Memory B cell (primary cell): ENCODE measurements around the gene SDC3.
"Not testable (repeated sequence)": the region's sequence is repeated elsewhere in the genome, so short reads cannot be mapped to it uniquely, and the experiment has no call there.

ENCODE experiments used
- ATAC-seq: fragments of 150-1000 bp; cut with Tn5 transposase; 2 replicates; pipeline ENCODE4 v1.10.0; 2021; ENCODE audit warnings: low read depth, mild to moderate bottlenecking, moderate library complexity
- DNase-seq, 2 donors: peaks; one replicate each; pipeline ENCODE4 v3.0.0; 2022; ENCODE audit warnings: low spot score in 2 of 2
- H3K27ac Mint-ChIP-seq: one replicate; pipeline ENCODE4 v1.8.0; 2022; ENCODE audit warnings: mild to moderate bottlenecking, moderate library complexity, mixed read lengths
- H3K27me3 Mint-ChIP-seq: one replicate; pipeline ENCODE4 v1.8.0; 2022; ENCODE audit warnings: mixed read lengths
- H3K36me3 Mint-ChIP-seq: one replicate; pipeline ENCODE4 v1.8.0; 2022; ENCODE audit warnings: mild to moderate bottlenecking, mixed read lengths
- H3K4me1 Mint-ChIP-seq: one replicate; pipeline ENCODE4 v1.8.0; 2022; ENCODE audit warnings: mixed read lengths
- H3K4me3 Mint-ChIP-seq: one replicate; pipeline ENCODE4 v1.8.0; 2022; ENCODE audit warnings: mild to moderate bottlenecking, moderate library complexity, mixed read lengths
- H3K9me3 Mint-ChIP-seq: one replicate; pipeline ENCODE4 v1.8.0; 2022; ENCODE audit warnings: mixed read lengths

The SDC3 gene

DNA sequence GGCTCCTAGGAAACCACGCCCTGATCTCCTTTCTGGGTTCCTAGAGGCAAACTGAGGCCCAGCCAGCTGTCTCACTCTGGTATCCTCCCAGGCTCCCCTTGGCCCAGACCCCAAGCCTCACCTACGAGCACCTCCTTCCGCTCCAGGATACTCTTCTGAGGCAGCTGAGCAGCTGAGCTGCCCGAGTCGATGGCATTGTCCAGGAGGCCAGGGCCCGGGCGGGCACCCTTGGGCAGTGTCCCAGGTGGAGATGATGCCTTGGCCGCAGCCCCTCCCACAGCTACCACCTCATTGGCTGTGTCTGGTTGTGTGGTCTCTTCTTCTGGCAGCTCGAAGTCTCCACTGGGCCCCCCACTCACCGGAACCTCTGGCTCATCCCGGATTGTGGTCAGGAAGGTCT is 34.4 kb downstream of the SDC3 start:
- Mint-ChIP-seq H3K36me3 (no peaks in the 10 kb centered on the region), H3K4me3 (no peak overlapping the region), H3K9me3 (no peaks in the 10 kb centered on the region), H3K27ac (no peak overlapping the region), H3K4me1 (peaks cover 4% of the 10 kb centered on the region), H3K27me3 (peaks cover 31% of the 10 kb centered on the region)
- DNase-seq (no peak), ATAC-seq (no peak)

DNA sequence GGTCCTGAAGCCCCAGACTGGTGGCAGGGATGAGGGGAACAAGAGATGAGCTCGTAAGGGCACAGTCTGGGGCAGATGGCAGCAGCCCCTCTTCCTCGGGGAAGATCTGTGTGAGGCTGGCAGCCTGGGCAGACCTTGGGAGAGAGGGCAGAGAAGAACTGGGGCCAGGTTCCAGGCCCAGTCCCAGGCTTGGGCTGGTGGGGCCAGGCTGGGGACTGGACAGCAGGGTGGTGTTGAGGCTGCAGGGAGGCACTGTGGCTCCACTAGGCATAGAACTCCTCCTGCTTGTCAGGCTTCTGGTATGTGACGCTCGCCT is 35.7 kb downstream of the SDC3 start:
- ATAC-seq (no peak), DNase-seq (no peak)

DNA sequence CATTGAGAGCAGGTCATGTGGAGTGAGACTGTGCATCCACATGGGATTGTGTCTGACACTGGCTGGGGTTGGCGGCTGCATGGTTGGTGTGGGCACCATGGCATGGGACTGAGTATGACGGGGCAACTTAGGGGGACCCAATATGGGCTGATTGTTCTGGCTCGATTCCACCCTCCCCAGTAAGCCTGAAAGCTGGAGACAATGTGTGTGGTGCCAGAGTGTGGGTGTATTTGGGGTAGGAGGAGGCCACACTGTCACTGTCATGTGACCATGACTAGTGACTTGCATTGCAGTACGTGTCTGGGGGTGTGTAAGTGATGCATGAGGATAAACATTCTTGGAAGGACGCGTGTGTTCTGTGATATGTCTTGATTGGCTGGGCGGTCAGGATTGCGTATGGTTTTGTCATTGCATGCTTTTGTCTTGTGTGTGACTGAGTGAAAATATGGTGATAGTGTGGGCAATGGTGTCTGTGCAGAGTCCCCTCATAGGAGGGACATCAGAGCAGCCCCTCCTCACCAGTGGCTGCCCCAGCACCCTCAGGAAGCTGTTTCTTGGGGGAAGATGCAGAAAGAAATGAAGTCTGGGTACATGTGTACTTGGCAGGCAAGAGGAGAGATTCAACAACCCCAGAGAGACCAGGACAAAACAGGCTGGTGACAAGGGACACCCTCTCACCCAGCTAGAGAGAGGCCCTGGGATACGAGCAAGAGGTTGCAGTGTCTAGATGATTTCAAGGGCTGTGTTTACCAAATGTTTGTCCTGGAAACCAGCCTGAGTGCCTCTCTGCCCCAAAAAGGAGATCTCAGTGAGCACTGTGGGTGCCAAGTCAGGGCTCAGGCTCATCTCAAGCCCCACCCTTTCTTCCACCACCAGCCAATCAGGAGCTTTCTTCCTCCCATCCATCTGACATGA is 36.3 kb downstream of the SDC3 start:
- DNase-seq: no peak
- H3K9me3 Mint-ChIP-seq: no peaks in the 10 kb centered on the region
- no peak overlapping the region for H3K4me3 Mint-ChIP-seq
- ATAC-seq: no peak
- H3K4me1 Mint-ChIP-seq: peaks cover 5% of the 10 kb centered on the region
- H3K27ac Mint-ChIP-seq: no peak overlapping the region
- peaks cover 26% of the 10 kb centered on the region for H3K27me3 Mint-ChIP-seq
- H3K36me3 Mint-ChIP-seq: no peaks in the 10 kb centered on the region

More for the DNA sequence above, 35.7 kb downstream of the SDC3 start:
- no peak overlapping the region for H3K4me3 Mint-ChIP-seq
- H3K27ac Mint-ChIP-seq: no peak overlapping the region
- H3K9me3 Mint-ChIP-seq: no peaks in the 10 kb centered on the region
- peaks cover 5% of the 10 kb centered on the region for H3K4me1 Mint-ChIP-seq
- H3K36me3 Mint-ChIP-seq: no peaks in the 10 kb centered on the region
- peaks cover 32% of the 10 kb centered on the region for H3K27me3 Mint-ChIP-seq

DNA sequence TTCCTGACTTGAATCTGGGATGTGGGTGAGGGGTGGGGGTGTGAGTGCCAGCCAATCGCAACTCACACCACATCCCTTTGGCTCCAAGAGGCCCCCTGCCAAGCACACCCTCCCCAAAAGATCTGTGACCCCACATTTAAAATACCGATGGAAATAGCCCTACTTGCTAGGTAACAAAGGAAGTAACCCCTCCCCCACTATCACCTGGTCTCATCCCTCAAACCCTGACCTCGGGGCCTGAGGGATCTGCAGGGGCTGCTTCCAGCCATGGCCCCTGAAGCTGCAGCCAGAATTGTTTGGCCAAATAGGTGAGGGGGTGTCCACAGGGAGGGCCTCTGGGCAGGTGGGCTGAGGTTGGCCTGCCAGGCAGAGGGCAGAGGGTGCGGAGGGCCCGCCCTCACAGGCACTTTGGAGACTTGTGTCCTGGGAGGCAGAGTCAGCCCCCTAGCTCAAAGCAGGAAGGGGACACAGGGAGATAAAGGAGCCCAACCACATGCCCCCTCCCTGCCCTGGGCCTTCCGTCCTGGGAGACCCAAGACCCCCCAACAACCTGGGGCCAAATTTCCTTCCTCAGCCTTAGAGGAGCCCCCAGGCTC is 37.2 kb downstream of the SDC3 start:
- H3K9me3 Mint-ChIP-seq: no peaks in the 10 kb centered on the region
- peaks cover 31% of the 10 kb centered on the region for H3K27me3 Mint-ChIP-seq
- DNase-seq: no peak
- ATAC-seq: no peak
- peaks cover 5% of the 10 kb centered on the region for H3K4me1 Mint-ChIP-seq
- H3K27ac Mint-ChIP-seq: no peak overlapping the region
- H3K4me3 Mint-ChIP-seq: no peak overlapping the region
- H3K36me3 Mint-ChIP-seq: no peaks in the 10 kb centered on the region

DNA sequence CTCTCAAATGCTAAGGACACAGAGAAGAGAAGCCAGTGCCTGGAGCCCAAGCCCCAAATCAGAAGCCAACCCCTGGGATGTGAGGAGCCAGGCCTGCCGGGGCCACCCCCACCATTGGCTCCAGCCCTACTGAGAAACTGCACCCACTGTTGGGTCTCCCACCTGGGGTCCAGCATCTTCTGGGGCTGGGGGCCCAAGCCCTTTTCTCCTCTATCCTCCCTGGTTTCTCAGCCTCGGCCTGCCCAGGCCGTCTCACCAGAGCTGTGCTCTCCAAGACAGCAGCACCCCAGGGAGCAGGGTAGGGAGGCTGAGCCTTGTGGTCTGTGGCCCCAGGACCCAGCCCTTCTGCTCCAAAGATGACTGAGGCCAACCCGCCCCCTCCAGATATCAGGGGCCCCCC is 37.9 kb downstream of the SDC3 start:
- Mint-ChIP-seq H3K9me3 (no peaks in the 10 kb centered on the region), H3K27ac (no peak overlapping the region), H3K4me1 (peaks cover 5% of the 10 kb centered on the region), H3K4me3 (no peak overlapping the region), H3K36me3 (no peaks in the 10 kb centered on the region), H3K27me3 (peaks cover 30% of the 10 kb centered on the region)
- ATAC-seq (no peak), DNase-seq (no peak)

DNA sequence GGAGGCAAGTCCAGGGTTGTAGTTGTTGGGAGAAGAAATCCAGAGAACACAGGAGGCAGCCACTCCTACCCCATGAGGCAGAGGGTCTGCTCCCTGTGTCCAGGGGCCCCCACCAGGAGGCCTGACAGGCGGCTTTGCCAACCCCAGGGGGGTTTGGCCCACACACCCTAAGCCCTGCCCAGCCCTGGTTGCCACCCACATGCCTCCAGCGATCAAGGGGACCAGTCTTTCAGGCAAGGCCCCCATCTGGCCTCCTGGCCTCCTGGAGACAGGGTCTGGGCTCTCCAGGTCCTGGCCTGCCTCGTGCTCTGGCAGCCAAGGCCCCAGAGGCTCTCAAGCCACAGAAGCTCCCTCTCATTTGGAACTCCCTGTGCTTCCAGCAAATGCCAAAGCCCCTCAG is 38.5 kb downstream of the SDC3 start:
- H3K27me3 Mint-ChIP-seq: peaks cover 27% of the 10 kb centered on the region

DNA sequence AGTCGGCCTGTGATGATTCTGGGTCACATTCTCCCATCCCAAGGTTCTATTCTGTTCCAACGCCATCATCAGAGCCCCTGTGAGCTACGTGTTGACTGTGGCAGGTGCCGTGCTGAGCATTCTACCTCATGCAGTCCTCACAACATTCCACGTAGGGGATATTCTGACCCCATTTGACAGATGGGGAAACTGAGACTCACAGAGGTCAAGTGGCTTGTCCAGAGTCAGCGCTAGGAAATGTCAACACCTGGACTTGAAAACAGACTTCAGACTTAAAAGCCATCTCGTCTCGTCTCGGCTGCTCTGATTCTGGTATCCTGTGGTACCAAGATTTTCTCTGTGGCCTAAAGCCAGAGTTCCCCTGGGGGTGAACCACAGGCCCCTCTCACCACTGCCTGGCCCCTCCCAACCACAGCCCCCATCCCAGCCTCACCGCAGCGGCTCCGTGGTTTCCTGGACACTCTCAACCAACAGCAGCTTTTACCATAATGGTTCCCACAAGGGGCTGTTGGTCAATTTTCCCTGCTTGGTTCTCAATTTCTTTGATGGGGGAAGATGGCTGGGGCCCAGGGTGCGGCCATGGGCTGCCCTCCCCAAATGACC is 39.6 kb downstream of the SDC3 start:
- Mint-ChIP-seq H3K27me3 (peaks cover 29% of the 10 kb centered on the region), H3K36me3 (no peaks in the 10 kb centered on the region), H3K4me3 (no peak overlapping the region), H3K9me3 (no peaks in the 10 kb centered on the region), H3K27ac (no peak overlapping the region), H3K4me1 (peaks cover 11% of the 10 kb centered on the region)
- ATAC-seq (peak; percentile 53), DNase-seq (no peak)

More for the DNA sequence above, 38.5 kb downstream of the SDC3 start:
- no peaks in the 10 kb centered on the region for H3K9me3 Mint-ChIP-seq
- no peak for ATAC-seq
- H3K4me1 Mint-ChIP-seq: peaks cover 5% of the 10 kb centered on the region
- H3K36me3 Mint-ChIP-seq: no peaks in the 10 kb centered on the region
- no peak overlapping the region for H3K27ac Mint-ChIP-seq
- H3K4me3 Mint-ChIP-seq: no peak overlapping the region
- no peak for DNase-seq

DNA sequence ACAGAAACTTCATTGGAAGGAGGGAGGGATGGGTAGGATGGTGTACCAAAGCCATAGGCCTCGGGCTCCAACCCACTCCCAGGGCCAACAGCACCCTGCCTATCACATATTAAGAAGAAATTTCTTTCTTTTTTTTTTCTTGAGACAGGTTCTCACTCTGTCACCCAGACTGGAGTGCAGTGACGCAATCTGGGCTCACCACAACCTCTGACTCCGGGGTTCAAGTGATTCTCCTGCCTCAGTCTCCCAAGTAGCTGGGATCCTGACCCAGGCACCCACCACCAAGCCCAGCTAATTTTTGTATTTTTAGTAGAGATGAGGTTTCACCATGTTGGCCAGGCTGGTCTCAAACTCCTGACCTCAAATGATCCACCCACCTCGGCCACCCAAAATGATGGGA is 40.5 kb downstream of the SDC3 start:
- not testable (repeated sequence) for DNase-seq, H3K4me3 Mint-ChIP-seq, H3K27ac Mint-ChIP-seq, H3K9me3 Mint-ChIP-seq, H3K36me3 Mint-ChIP-seq, ATAC-seq
- peaks cover 30% of the 10 kb centered on the region for H3K27me3 Mint-ChIP-seq
- H3K4me1 Mint-ChIP-seq: peaks cover 11% of the 10 kb centered on the region

DNA sequence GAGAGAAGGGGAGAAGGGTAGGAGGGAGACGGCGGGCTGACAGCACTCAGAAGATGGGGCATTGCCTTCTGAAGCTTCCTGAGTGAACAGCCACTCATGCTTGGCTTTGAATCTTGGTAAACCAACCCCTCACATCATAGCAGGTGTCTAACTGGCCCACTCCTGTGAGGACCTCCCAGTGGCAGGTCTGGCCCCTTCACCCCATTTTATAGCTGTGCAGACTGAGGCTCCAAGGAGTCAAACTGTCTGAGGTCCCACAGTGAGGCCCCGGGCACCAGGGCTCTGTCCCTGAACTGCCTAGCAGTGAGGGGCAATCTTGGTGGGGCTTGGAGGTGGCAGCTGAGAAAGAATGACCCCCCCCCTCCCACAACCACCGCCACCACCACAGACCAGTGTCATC is 41.0 kb downstream of the SDC3 start:
- ATAC-seq: no peak
- no peak for DNase-seq
- H3K27me3 Mint-ChIP-seq: peaks cover 30% of the 10 kb centered on the region
- no peaks in the 10 kb centered on the region for H3K9me3 Mint-ChIP-seq
- H3K36me3 Mint-ChIP-seq: no peaks in the 10 kb centered on the region
- no peak overlapping the region for H3K27ac Mint-ChIP-seq
- H3K4me1 Mint-ChIP-seq: peaks cover 11% of the 10 kb centered on the region
- no peak overlapping the region for H3K4me3 Mint-ChIP-seq

DNA sequence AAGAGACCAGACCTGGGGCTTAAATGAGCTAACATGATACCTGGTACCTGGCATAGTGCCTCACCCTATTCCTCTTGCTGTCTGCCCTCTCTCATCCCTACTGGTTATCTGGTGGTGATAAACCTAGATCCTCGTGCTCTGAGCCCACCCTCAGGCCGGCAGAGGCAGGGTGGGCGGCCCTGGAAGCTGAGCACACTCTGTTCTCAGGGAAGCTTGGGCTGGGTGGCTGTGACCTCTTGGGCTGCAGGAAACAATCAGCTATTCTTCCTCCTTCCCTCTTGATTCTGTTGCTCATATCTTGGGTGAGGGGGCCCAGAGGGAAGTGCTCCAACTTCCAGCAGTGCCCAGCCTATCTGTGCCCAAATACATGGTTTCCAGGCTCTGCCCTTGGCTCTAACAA is 42.0 kb downstream of the SDC3 start:
- no peak for ATAC-seq
- DNase-seq: no peak
- Mint-ChIP-seq H3K4me1 (peaks cover 8% of the 10 kb centered on the region), H3K9me3 (no peaks in the 10 kb centered on the region), H3K36me3 (no peaks in the 10 kb centered on the region), H3K27me3 (peaks cover 27% of the 10 kb centered on the region), H3K4me3 (no peak overlapping the region), H3K27ac (no peak overlapping the region)

DNA sequence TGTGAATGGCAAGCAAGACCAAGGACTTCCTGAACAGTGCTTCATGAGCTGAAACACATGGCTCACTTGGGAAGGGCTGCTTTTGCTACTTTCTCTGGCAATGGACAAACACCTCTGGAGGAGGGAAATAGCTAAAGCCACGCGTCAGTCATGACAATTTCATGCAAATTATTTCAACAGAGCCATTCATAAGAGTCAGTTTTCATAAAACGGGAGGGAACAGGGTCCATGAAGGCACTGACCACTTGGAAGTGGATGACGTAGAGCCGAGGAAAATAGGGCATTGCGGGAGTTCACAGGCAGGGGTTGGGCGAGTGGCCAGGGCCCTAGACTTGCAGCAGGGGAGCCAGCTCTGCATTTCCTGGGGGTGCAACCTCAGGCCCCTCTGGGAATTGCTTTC is 43.9 kb downstream of the SDC3 start:
- no peak overlapping the region for H3K27ac Mint-ChIP-seq
- no peak overlapping the region for H3K4me3 Mint-ChIP-seq
- no peaks in the 10 kb centered on the region for H3K9me3 Mint-ChIP-seq
- no peaks in the 10 kb centered on the region for H3K36me3 Mint-ChIP-seq
- peaks cover 26% of the 10 kb centered on the region for H3K27me3 Mint-ChIP-seq
- peaks cover 8% of the 10 kb centered on the region for H3K4me1 Mint-ChIP-seq
- DNase-seq: no peak
- no peak for ATAC-seq

DNA sequence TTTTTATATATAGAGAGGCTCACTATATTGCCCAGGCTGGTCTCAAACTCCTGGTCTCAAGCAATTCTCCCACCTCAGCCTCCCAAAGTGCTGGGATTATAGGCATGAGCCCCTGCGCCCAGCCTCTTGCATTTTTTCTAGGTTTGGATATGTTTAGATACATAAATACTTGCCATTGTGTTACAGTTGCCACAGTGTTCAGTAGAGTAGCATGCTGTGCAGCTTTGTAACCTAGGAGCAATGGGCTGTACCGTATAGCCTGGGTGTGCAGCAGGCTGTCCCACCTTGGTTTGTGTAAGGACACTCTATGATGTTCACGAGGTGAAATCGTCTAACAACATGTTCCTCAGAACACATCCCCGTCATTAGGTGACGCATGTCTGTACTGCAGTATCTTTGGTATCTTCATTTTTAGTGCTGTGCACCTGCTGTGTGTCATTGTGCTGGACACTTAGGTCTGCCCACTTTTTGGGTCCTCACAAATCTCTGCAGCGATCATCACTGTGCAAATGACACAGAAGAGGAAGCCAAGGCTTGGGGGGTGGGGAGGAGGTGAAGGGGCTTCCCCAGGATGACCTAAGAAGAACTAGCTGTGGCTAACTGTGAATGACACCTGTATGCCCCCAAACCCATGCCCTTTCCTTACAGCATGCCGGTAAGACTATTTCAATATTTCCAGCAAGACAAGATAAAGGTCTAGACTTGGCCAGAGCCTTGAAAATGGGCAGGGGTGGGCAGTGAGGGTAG is 44.5 kb downstream of the SDC3 start:
- Mint-ChIP-seq H3K36me3 (no peaks in the 10 kb centered on the region), H3K27me3 (peaks cover 28% of the 10 kb centered on the region), H3K9me3 (no peaks in the 10 kb centered on the region), H3K4me3 (no peak overlapping the region), H3K27ac (no peak overlapping the region), H3K4me1 (peaks cover 6% of the 10 kb centered on the region)
- DNase-seq: no peak
- ATAC-seq: peak; percentile 66

DNA sequence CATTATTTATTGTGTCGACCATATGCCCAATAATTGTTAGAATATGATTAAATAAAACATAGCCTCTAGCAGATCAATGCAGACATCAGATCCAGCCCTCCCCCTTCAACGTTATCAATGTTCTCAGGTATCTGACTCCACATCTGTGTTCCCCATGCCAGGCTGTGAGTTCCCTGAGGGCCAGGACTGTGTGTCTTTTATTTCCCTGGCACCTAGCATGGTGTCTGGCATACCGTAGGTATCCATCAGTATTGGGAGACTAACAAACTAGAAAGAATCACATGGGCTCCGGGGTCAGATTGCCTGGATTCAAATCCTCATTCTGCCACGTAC is 48.3 kb downstream of the SDC3 start:
- no peak for ATAC-seq
- H3K27ac Mint-ChIP-seq: no peak overlapping the region
- peaks cover 34% of the 10 kb centered on the region for H3K27me3 Mint-ChIP-seq

DNA sequence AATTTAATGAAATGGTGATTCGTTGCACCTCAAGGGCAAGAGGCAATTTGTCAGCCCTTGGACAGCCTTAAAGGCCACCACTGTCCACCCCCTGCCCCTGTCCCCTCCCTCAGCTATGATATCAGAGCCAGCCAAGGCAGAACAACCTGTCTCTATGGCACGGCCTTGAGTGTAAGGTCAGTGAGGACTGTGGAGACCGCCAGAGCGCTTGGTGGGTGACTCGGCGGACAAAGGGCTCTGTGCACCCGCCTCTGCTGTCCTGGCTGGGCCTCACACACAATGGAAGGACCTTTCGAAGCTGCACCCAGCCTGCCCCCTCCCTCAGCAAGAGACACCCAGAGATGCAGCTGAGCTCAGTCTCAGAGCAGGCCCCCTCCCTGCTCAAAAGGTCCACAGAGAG is 50.6 kb downstream of the SDC3 start:
- Mint-ChIP-seq H3K4me1 (peaks cover 8% of the 10 kb centered on the region), H3K27ac (no peak overlapping the region), H3K9me3 (no peaks in the 10 kb centered on the region), H3K4me3 (no peak overlapping the region), H3K27me3 (peaks cover 28% of the 10 kb centered on the region), H3K36me3 (no peaks in the 10 kb centered on the region)
- DNase-seq (no peak), ATAC-seq (no peak)

More for the DNA sequence above, 48.3 kb downstream of the SDC3 start:
- no peak overlapping the region for H3K4me3 Mint-ChIP-seq
- H3K9me3 Mint-ChIP-seq: no peaks in the 10 kb centered on the region
- H3K36me3 Mint-ChIP-seq: no peaks in the 10 kb centered on the region
- peaks cover 9% of the 10 kb centered on the region for H3K4me1 Mint-ChIP-seq
- no peak for DNase-seq
